T-helper 2 cell treated with Interferon-gamma antibody and Interleukin-4, amounts not matched to agents 5 μg/mL and 100 μg/mL, for 36 hours (primary cell): Measurements from ENCODE around the gene TBC1D19.
"Not testable (repeated sequence)": the region's sequence is repeated elsewhere in the genome, so short reads cannot be mapped to it uniquely, and the experiment has no call there.

Experiments used
- DNase-seq: peaks from one replicate; pipeline ENCODE4 v3.0.0; 2021; ENCODE audit warnings: low spot score
- H3K27ac Mint-ChIP-seq: one replicate; pipeline ENCODE4 v1.8.0; 2021; ENCODE audit warnings: mild to moderate bottlenecking, mixed read lengths
- H3K27me3 Mint-ChIP-seq: one replicate; pipeline ENCODE4 v1.8.0; 2021; ENCODE audit warnings: low read depth, mixed read lengths
- H3K36me3 Mint-ChIP-seq: one replicate; pipeline ENCODE4 v1.8.0; 2021; ENCODE audit warnings: low read depth, mixed read lengths
- H3K4me1 Mint-ChIP-seq: one replicate; pipeline ENCODE4 v1.8.0; 2021; ENCODE audit warnings: low read depth, mixed read lengths
- H3K4me3 Mint-ChIP-seq: one replicate; pipeline ENCODE4 v1.8.0; 2022; ENCODE audit warnings: mild to moderate bottlenecking, moderate library complexity, mixed read lengths
- H3K9me3 Mint-ChIP-seq: one replicate; pipeline ENCODE4 v1.8.0; 2021; ENCODE audit warnings: mixed read lengths

Gene TBC1D19

DNA sequence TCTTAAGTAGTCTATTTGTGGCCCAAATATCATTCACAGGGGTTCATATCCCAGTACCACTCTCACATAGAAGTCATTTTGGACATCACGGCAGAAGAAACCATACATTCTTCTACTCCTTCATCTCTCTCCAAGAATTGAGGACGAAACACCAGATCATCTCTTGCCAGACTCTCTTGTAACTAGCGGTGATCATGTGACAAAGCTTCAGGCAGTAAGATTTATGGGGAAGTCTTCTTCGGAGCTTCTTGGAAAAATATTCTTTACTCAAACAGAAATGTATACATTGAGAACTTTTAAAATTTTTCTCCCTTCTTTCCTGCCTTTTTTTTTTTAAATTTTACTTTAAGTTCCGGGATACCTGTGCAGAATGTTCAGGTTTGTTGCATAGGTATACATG lies 4.7 kb upstream of the TBC1D19 start:
- H3K27me3 Mint-ChIP-seq, result peaks cover 3% of the 10 kb centered on the region
- H3K4me1 Mint-ChIP-seq, result peaks cover 15% of the 10 kb centered on the region
- H3K27ac Mint-ChIP-seq, result no peak overlapping the region
- DNase-seq, result no peak
- H3K9me3 Mint-ChIP-seq, result peaks cover 7% of the 10 kb centered on the region
- no peaks in the 10 kb centered on the region for H3K36me3 Mint-ChIP-seq
- no peak overlapping the region for H3K4me3 Mint-ChIP-seq

DNA sequence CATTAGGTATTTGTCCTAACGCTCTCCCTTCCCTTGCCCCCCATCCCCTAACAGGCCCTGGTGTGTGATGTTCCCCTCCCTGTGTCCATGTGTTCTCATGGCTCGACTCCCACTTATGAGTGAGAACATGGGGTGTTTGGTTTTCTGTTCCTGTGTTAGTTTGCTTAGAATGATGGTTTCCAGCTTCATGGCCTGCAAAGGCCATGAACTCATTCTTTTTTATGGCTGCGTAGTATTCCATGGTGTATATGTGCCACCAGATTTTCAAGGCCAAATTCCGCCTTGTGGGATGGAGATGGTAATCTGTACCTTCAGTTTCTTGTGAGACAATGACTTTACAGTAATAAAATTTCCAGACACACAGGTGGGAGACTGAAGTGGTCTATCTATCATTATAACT lies 2.5 kb upstream of the TBC1D19 start:
- not testable (repeated sequence) for H3K4me3 Mint-ChIP-seq, H3K27me3 Mint-ChIP-seq, H3K9me3 Mint-ChIP-seq, H3K27ac Mint-ChIP-seq, H3K36me3 Mint-ChIP-seq, DNase-seq
- H3K4me1 Mint-ChIP-seq, result peaks cover 20% of the 10 kb centered on the region

- H3K4me3 Mint-ChIP-seq, result peak overlapping the region; percentile 97
- no peak for DNase-seq
Measured at GRCh38 chr4:26583538-26583864, 383 bp upstream of the TBC1D19 start.

GRCh38 chr4:26584725-26585124 lies 841 bp downstream of the TBC1D19 start:
- H3K27me3 Mint-ChIP-seq, result no peaks in the 10 kb centered on the region
- peak overlapping the region; percentile 94 for H3K27ac Mint-ChIP-seq
- peaks cover 20% of the 10 kb centered on the region for H3K4me1 Mint-ChIP-seq
- no peak for DNase-seq
- H3K9me3 Mint-ChIP-seq, result peaks cover 7% of the 10 kb centered on the region
- H3K36me3 Mint-ChIP-seq, result no peaks in the 10 kb centered on the region
- H3K4me3 Mint-ChIP-seq, result peak overlapping the region; percentile 97

More at GRCh38 chr4:26583538-26583864, 383 bp upstream of the TBC1D19 start:
- peaks cover 20% of the 10 kb centered on the region for H3K4me1 Mint-ChIP-seq
- no peaks in the 10 kb centered on the region for H3K27me3 Mint-ChIP-seq
- H3K36me3 Mint-ChIP-seq, result no peaks in the 10 kb centered on the region
- peak overlapping the region; percentile 94 for H3K27ac Mint-ChIP-seq
- peaks cover 7% of the 10 kb centered on the region for H3K9me3 Mint-ChIP-seq

GRCh38 chr4:26589705-26590104 lies 5.8 kb downstream of the TBC1D19 start:
- no peak overlapping the region for H3K4me3 Mint-ChIP-seq
- H3K27me3 Mint-ChIP-seq, result peaks cover 1% of the 10 kb centered on the region
- peaks cover 10% of the 10 kb centered on the region for H3K4me1 Mint-ChIP-seq
- DNase-seq, result no peak
- H3K27ac Mint-ChIP-seq, result no peak overlapping the region
- no peaks in the 10 kb centered on the region for H3K9me3 Mint-ChIP-seq
- no peaks in the 10 kb centered on the region for H3K36me3 Mint-ChIP-seq

DNA sequence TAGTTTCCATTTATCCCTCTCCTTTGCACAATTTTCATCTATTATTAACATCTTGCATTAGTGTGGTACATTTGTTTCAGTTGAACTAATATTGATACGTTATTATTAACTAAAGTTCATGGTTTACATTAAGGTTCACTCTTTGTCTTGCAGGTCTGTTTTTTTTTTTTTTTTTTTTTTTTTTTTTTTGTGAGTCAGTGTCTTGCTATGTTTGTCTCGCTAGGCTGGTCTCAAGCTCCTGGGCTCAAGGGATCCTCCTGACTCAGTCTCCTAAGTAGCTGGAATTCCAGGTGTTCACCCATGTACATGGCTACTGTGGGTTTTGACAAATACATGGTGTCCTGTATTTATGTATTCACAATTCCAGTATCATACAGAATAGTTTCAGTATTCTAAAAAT lies 6.8 kb downstream of the TBC1D19 start:
- no peaks in the 10 kb centered on the region for H3K9me3 Mint-ChIP-seq
- no peak for DNase-seq
- peaks cover 1% of the 10 kb centered on the region for H3K27me3 Mint-ChIP-seq
- no peak overlapping the region for H3K4me3 Mint-ChIP-seq
- H3K27ac Mint-ChIP-seq, result no peak overlapping the region
- H3K4me1 Mint-ChIP-seq, result peaks cover 7% of the 10 kb centered on the region
- H3K36me3 Mint-ChIP-seq, result no peaks in the 10 kb centered on the region

DNA sequence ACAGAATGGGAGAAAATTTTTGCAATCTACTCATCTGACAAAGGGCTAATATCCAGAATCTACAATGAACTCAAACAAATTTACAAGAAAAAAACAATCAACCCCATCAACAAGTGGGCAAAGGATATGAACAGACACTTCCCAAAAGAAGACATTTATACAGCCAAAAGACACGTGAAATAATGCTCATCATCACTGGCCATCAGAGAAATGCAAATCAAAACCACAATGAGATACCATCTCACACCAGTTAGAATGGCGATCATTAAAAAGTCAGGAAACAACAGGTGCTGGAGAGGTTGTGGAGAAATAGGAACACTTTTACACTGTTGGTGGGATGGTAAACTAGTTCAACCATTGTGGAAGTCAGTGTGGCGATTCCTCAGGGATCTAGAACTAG lies 9.7 kb downstream of the TBC1D19 start:
- not testable (repeated sequence) for H3K27me3 Mint-ChIP-seq, H3K36me3 Mint-ChIP-seq, H3K4me3 Mint-ChIP-seq, DNase-seq, H3K27ac Mint-ChIP-seq, H3K9me3 Mint-ChIP-seq, H3K4me1 Mint-ChIP-seq

- H3K4me3 Mint-ChIP-seq, result no peak overlapping the region
- no peaks in the 10 kb centered on the region for H3K36me3 Mint-ChIP-seq
- H3K27ac Mint-ChIP-seq, result no peak overlapping the region
- H3K4me1 Mint-ChIP-seq, result peaks cover 7% of the 10 kb centered on the region
- no peak for DNase-seq
- peaks cover 1% of the 10 kb centered on the region for H3K27me3 Mint-ChIP-seq
- no peaks in the 10 kb centered on the region for H3K9me3 Mint-ChIP-seq
Measured at GRCh38 chr4:26594371-26594770, 10.5 kb downstream of the TBC1D19 start.

GRCh38 chr4:26594778-26595177 lies 10.9 kb downstream of the TBC1D19 start:
- no peak overlapping the region for H3K4me3 Mint-ChIP-seq
- no peaks in the 10 kb centered on the region for H3K36me3 Mint-ChIP-seq
- H3K27ac Mint-ChIP-seq, result no peak overlapping the region
- H3K27me3 Mint-ChIP-seq, result peaks cover 1% of the 10 kb centered on the region
- no peak for DNase-seq
- H3K4me1 Mint-ChIP-seq, result peaks cover 7% of the 10 kb centered on the region
- no peaks in the 10 kb centered on the region for H3K9me3 Mint-ChIP-seq

DNA sequence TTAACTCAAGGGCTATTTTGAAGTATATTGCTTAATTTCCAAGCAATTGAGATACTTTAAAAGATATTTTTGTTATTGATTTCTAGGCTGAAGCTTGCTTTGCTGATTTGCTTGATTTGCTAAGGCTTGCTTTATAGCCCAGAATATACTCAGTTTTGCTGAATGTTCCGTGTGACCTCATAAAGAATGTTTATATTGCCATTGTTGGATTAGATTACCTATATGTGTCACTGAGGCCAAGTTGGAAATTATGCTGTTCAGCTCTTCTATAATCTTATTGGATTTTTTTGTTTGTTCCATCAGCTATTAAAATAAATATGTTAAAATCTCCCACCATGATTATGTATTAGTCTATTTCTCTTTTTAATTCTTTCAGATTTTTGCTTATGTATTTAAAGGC lies 13.0 kb downstream of the TBC1D19 start:
- no peak for DNase-seq
- Mint-ChIP-seq H3K4me3 (no peak overlapping the region), H3K9me3 (no peaks in the 10 kb centered on the region), H3K4me1 (peaks cover 7% of the 10 kb centered on the region), H3K27me3 (no peaks in the 10 kb centered on the region), H3K36me3 (no peaks in the 10 kb centered on the region), H3K27ac (no peak overlapping the region)

DNA sequence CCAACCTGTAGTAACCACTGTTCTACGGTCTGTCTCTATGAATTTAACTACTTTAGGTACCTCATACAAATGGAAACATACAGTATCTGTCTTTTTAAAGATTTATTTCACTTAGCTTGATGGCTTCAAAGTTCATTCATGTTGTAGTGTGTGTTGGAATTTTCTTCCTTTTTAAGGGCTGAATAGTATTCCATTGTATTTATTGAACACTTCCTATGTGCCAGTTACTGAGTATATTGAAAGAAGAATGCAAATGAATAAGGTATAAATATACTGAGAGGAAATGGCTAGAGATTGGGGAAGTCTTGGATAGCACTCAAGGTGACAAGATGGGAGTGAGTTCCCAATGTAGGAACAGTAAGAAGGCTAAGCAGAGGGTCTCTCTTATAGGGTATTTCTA lies 17.3 kb downstream of the TBC1D19 start:
- Mint-ChIP-seq H3K36me3 (no peaks in the 10 kb centered on the region), H3K4me3 (no peak overlapping the region), H3K4me1 (no peaks in the 10 kb centered on the region), H3K27ac (no peak overlapping the region), H3K27me3 (no peaks in the 10 kb centered on the region), H3K9me3 (no peaks in the 10 kb centered on the region)
- DNase-seq, result no peak

GRCh38 chr4:26607776-26608175 lies 23.9 kb downstream of the TBC1D19 start:
- Mint-ChIP-seq H3K27me3 (peaks cover 2% of the 10 kb centered on the region), H3K27ac (no peak overlapping the region), H3K9me3 (no peaks in the 10 kb centered on the region), H3K4me3 (no peak overlapping the region), H3K4me1 (peaks cover 11% of the 10 kb centered on the region), H3K36me3 (no peaks in the 10 kb centered on the region)
- DNase-seq, result no peak

DNA sequence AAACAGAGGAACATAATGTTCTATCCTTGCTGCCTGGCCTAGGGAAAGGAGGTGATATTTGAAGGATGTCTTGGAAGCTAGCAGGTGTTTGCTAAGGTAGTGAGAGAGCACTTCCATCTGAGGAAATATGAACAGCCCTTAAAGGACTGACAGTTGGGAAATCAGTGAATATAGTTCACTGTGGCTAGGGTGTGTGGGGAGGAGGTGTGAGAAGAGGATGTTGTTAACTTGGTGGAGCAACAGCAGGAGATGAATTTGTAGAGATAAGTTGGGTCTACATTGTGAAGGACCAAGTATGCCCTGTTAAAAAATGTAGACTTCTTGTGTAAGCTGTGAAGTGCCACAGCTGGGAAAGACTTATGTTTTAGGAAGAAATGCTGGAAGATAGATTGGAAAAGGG lies 25.5 kb downstream of the TBC1D19 start:
- Mint-ChIP-seq H3K27me3 (peaks cover 2% of the 10 kb centered on the region), H3K9me3 (no peaks in the 10 kb centered on the region), H3K36me3 (no peaks in the 10 kb centered on the region), H3K27ac (no peak overlapping the region), H3K4me1 (peaks cover 11% of the 10 kb centered on the region), H3K4me3 (no peak overlapping the region)
- DNase-seq, result no peak

- Mint-ChIP-seq H3K4me3 (no peak overlapping the region), H3K9me3 (no peaks in the 10 kb centered on the region), H3K27me3 (peaks cover 2% of the 10 kb centered on the region), H3K4me1 (peaks cover 11% of the 10 kb centered on the region), H3K36me3 (no peaks in the 10 kb centered on the region), H3K27ac (no peak overlapping the region)
- DNase-seq, result no peak
Measured at GRCh38 chr4:26609868-26610267, 26.0 kb downstream of the TBC1D19 start.

GRCh38 chr4:26611372-26611771 lies 27.5 kb downstream of the TBC1D19 start:
- Mint-ChIP-seq H3K27me3 (peaks cover 2% of the 10 kb centered on the region), H3K9me3 (no peaks in the 10 kb centered on the region), H3K27ac (no peak overlapping the region), H3K4me1 (peaks cover 11% of the 10 kb centered on the region), H3K4me3 (no peak overlapping the region), H3K36me3 (no peaks in the 10 kb centered on the region)
- no peak for DNase-seq
